HG02943 (cell line): ENCODE measurements around the gene AJM1.
"Not testable (repeated sequence)": the region's sequence is repeated elsewhere in the genome, so short reads cannot be mapped to it uniquely, and the experiment has no call there.

Experiments
- ATAC-seq: cut with Tn5 transposase; IDR thresholded peaks from one replicate; pipeline ENCODE4 v1.9.1; 2021; ENCODE audit warnings: mild to moderate bottlenecking, low read depth, moderate library complexity; ENCODE audit not compliant: unreplicated experiment

AJM1 gene

GRCh38 chr9:136843159-136843800 is 1.0 kb downstream of the AJM1 start:
- ATAC-seq = not testable (repeated sequence)

DNA sequence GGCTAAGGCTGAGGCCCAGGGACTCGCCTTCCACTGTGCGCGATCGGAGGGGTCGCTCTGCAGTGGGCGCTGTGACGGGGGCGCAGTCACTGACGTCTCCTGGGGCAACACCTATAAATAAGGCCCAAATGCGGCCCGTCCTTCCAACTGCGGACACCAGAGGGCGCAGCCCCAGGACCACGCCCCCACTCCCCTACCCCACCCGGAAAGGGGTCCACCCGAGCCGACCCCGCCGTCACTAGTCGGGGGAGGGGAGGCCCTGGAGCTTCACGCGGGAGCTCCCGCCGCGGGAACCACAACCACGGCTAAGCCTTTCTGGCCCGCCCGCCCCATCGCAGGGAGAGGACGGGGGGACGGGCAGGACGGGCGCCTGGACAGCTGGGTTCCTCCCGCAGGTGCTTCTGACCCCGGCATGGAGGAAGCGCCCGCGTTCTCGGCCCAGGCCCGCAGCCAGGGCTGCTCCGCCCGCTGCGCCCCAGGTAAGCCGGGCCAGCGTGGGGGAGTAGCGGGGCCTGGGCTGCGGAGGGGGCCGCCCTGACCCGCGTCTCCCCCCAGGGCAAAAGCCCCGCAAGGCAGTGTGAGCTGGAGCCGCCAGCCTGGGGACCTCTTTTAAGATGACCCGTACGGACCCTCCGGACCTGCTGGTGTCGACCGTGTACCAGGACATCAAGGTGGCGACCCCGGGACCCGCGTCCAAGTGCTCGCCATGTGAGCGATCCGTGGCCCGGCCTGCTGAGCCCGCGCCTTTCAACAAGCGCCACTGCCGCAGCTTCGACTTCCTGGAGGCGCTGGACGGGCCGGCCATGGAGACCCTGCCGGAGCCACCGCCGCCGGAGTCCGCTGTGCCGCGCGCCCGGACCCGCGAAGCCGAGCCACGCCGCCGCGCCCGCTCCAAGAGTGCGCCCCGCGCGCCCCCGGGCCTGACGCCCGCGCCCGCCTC is 1.8 kb downstream of the AJM1 start:
- ATAC-seq = not testable (repeated sequence)

DNA sequence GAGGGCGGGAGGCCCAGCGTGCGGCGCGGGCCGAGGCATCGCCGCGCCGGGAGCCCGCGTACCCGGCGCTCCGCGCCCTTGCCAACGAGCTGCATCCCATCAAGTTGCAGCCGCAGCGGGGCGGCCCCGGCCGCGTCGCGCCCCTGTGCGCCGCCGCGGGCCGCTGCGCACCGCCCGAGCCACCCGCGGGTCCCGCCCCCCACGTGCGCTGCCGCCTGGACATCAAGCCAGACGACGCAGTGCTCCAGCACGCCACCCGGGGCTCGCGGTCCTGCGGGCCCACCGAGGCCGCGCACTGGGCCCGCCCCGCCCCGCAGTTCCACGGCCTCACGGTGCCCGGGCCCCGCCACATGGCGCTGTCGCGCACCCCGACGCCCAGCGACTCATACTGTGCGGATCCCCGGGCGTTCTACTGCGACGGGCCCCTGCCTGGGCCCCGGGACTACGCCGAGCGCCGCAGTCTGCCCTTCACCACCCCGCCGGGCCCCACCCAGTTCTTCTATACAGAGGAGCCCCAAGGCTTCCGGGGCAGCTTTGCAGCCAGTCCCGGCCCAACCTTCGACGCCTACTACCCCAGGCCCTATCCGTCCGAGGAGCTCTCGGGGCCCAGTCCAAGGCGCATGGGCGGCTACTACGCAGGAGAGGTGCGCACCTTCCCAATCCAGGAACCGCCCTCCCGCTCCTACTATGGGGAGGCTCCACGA is 2.6 kb downstream of the AJM1 start:
- no peak for ATAC-seq

GRCh38 chr9:136845465-136846260 is 3.4 kb downstream of the AJM1 start:
- ATAC-seq = no peak

DNA sequence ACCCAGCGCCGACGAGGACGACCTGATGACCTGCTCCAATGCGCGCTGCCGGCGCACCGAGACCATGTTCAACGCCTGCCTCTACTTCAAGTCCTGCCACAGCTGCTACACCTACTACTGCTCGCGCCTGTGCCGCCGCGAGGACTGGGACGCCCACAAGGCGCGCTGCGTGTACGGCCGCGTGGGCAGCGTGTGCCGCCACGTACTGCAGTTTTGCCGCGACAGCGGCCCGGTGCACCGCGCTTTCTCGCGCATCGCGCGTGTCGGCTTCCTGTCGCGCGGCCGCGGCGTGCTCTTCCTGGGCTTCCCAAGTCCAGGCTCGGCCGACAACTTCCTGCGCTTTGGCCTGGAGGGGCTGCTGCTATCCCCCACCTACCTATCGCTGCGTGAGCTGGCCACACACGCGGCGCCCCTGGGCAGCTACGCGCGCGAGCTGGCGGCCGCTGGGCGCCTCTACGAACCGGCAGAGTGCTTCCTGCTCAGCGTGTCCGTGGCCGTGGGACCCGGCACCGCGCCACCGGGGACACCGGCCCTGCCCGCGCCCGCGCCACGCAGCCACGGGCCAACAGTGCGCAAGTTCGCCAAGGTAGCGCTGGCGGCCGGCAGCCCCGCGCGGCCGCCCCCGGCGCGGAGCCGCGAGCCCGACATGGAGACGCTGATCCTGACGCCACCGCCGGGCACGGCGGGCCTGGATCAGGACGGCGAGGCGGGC is 4.3 kb downstream of the AJM1 start:
- ATAC-seq = no peak

GRCh38 chr9:136847088-136847825 is 5.0 kb downstream of the AJM1 start:
- ATAC-seq = no peak

GRCh38 chr9:136847826-136848392 is 5.6 kb downstream of the AJM1 start:
- no peak for ATAC-seq

DNA sequence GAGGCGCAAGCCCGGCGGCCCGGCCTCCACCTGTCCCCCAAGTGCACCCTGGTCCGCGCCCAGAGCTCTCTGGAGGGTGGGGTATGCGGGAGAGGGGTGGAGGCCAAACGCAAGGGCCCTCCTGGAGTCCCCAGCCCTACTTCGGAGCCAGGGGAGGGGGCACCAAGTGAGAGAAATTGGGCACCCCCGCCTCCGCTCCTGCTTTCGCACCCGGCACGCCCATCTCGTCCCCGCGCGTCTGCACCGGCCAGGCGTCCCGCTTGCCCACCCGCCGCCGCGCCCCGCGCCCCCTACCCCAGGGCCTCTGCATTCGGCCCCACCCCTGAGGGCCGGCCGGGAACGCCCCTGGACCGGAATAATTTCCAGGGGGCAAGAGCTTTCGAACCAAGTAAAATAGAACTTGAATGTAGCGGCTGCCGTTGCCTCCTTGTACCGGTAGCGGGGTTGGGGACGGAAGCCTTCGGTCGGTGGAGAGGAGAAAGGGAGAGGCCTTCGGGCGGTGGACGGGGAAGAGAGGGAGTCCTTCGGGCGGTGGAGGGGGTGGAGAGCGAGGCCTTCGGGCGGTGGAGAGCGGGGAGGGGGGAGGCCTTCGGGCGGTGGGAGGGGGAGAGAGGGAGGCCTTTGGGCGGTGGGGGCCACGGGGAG is 6.2 kb downstream of the AJM1 start:
- ATAC-seq = no peak

DNA sequence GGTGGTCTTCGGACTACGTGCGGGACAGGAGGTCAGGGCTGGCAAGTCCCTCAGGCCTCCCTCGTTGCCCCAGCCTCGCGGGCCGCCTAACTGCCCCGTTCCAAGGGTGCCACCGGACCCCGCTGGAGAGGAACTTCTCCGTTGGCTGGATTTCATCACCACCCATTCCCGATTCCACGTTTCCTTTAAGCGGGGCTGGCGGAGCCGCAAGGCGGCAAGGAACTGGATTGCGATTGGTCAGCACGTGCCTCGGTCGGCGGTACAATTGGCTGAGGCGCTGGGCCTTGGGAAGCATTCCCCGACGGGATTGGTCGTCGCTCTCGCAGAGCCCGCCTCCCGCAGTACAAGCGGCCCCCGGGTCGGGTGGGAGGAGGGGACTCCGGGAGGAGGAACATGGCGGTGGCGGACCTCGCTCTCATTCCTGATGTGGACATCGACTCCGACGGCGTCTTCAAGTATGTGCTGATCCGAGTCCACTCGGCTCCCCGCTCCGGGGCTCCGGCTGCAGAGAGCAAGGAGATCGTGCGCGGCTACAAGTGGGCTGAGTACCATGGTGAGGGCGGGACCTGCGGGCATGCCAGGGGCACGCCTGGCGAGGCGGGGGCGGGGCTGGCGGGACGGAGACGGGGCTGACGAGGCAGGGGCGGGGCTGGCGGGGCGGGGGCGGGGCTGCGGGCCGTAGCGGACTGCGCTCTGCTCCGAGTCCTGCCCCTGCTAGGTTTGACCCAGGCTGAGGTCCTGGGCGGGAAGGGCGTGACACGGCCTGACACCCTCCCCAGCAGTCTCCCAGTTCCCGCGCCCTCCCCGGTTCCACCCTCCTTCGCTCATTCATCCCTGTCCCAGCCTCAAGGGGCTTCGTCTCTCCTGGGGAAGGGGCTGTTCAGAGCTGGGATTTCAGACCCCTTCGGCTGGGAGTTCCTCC is 7.0 kb downstream of the AJM1 start, which contains the start of gene PHPT1:
Gene PHPT1, plus strand, starts transcription at position 372 of the 922 bp plus-strand sequence. Its CDS starts 22 bp downstream, at position 394.
- peak; percentile 82 for ATAC-seq

DNA sequence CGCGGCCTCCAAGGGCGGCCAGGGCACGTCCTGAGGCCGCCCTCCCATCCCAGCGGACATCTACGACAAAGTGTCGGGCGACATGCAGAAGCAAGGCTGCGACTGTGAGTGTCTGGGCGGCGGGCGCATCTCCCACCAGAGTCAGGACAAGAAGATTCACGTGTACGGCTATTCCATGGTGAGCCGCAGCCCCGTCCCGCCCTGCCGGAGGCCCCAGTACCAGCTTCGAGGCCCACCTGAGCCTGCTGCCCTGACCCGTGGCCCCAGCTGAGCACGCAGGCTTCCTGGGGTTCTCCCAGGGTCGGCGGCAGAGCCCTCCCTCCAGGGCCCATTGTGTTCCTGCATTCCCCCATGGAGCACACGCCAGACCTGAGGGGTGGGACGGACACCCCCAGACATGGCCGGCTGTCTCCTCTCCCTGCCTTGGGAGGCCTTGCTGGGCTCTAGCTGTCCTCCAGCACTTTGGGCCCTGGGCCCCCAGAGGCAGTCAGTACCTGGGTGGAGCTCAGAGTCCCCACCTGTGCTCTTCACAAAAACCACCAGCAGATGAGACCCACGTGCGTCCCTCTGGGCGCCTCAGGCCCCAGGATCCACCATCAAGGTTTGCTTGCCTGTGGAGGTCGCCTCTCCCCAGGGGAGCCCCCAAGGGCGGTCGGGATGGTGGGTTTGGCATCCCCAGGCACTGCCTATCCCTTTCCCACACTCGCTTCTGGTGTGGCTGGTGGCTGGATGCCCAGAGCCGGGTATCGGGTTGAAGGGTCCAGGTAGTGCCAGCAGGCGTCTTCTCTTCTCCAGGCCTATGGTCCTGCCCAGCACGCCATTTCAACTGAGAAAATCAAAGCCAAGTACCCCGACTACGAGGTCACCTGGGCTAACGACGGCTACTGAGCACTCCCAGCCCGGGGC is 7.9 kb downstream of the AJM1 start:
- ATAC-seq = no peak

GRCh38 chr9:136850866-136851775 is 8.8 kb downstream of the AJM1 start:
- no peak for ATAC-seq

DNA sequence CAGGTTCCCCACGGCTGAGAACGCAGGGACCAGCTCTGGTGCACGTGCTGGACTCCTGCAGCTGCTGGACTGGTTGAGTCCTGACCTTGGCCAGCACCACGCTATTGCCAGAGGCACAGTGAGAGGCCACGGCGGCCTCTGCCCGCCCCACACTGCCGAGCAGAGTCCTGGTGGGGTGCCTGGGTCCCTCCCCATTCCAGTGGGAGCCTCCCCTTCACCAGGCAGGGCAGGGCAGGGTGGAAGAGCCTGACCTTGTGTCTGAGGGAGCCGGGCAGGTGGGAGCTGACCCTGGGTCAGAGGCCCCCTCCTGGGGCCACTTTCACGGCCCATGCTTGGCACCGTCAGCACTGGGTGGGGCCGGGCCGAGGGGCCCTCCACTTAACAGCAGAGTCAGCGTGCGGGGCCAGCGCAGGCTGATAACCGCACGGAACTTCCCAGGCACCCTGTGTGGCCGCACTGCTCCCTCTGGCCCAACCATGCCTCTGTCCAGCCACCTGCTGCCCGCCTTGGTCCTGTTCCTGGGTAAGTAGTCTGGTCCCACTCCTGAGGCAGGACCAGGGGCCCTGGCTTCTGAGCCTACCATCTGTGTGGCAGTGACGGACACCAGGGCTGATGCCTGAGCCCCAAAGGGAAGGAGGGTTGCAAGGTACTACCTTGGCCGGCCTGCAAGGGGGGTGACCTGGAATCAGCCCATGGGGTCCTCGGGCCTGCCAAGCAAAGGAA is 9.8 kb downstream of the AJM1 start, which contains the start of gene MAMDC4:
Gene MAMDC4, plus strand, starts transcription at position 406 of the 723 bp plus-strand sequence. Its CDS starts 71 bp downstream, at position 477.
- no peak for ATAC-seq

GRCh38 chr9:136852664-136853595 is 10.7 kb downstream of the AJM1 start:
- no peak for ATAC-seq
